ENCODE data around the gene CDK4. TPM values are rescaled to one million over a fixed set of nuclear protein-coding genes. Genes with fewer than 3 reads are reported as not detected.
A peak's percentile ranks its signal among the peaks of the same experiment; 100 is the strongest.

The CDK4 gene
- total RNA-seq, 4 donors from 2014 or later = 79.1 to 156 (median 99.0) TPM

GRCh38 chr12:57730336-57731067 is 21.6 kb downstream of the CDK4 start:
- TF ChIP-seq, protein P1, sequence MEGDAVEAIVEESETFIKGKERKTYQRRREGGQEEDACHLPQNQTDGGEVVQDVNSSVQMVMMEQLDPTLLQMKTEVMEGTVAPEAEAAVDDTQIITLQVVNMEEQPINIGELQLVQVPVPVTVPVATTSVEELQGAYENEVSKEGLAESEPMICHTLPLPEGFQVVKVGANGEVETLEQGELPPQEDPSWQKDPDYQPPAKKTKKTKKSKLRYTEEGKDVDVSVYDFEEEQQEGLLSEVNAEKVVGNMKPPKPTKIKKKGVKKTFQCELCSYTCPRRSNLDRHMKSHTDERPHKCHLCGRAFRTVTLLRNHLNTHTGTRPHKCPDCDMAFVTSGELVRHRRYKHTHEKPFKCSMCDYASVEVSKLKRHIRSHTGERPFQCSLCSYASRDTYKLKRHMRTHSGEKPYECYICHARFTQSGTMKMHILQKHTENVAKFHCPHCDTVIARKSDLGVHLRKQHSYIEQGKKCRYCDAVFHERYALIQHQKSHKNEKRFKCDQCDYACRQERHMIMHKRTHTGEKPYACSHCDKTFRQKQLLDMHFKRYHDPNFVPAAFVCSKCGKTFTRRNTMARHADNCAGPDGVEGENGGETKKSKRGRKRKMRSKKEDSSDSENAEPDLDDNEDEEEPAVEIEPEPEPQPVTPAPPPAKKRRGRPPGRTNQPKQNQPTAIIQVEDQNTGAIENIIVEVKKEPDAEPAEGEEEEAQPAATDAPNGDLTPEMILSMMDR (IDR thresholded peaks at IDR 0.05) = no peak
- TF ChIP-seq EP300 (IDR thresholded peaks at IDR 0.05) = no peak
- TF ChIP-seq POLR2A (IDR thresholded peaks at IDR 0.05) = no peak
- Histone ChIP-seq H3K4me3 (no peak overlapping the region), H3K36me3 (no peaks in the 10 kb centered on the region), H3K4me1 (peaks cover 0 to 20% (median 0%) of the 10 kb centered on the region in 4 donors), H3K9me3 (no peaks in the 10 kb centered on the region), H3K27me3 (peaks cover 3 to 33% of the 10 kb centered on the region in 2 donors), H3K27ac (no peak overlapping the region)
- 76 to 77% methylated on average over 13 of the region's 13 CpGs for WGBS, 2 donors
- no peak for DNase-seq (ENCODE audit: low spot score in 2 of 2)

GRCh38 chr12:57729321-57729844 is 22.7 kb downstream of the CDK4 start:
- TF ChIP-seq EP300 (IDR thresholded peaks at IDR 0.05) (no peak), POLR2A (IDR thresholded peaks at IDR 0.05) (no peak)
- TF ChIP-seq, protein P1 (IDR thresholded peaks at IDR 0.05) = no peak
- Histone ChIP-seq H3K9me3 (no peaks in the 10 kb centered on the region), H3K4me1 (peaks cover 0 to 19% (median 0%) of the 10 kb centered on the region in 4 donors), H3K27me3 (peaks cover 0 to 22% of the 10 kb centered on the region in 2 donors), H3K4me3 (no peak overlapping the region), H3K36me3 (no peaks in the 10 kb centered on the region), H3K27ac (no peak overlapping the region)
- no peak for DNase-seq (ENCODE audit: low spot score in 2 of 2)
- WGBS, 2 donors = 47 to 51% methylated on average over 5 of the region's 5 CpGs

- H3K4me1 ChIP-seq = peaks cover 0 to 22% (median 0%) of the 10 kb centered on the region in 4 donors
- H3K27me3 ChIP-seq = peaks cover 0 to 15% of the 10 kb centered on the region in 2 donors
- no peaks in the 10 kb centered on the region for H3K9me3 ChIP-seq
- H3K36me3 ChIP-seq = no peaks in the 10 kb centered on the region
- DNase-seq (ENCODE audit: low spot score in 2 of 2) = no peak
- 62 to 71% methylated on average over 20 to 21 of the region's 21 CpGs for WGBS, 2 donors
- H3K4me3 ChIP-seq = no peak overlapping the region
- TF ChIP-seq EP300 (IDR thresholded peaks at IDR 0.05) = no peak
- TF ChIP-seq, protein P1 (IDR thresholded peaks at IDR 0.05) = no peak
- TF ChIP-seq POLR2A (IDR thresholded peaks at IDR 0.05) = no peak
- H3K27ac ChIP-seq = no peak overlapping the region
These were observed 24.2 kb downstream of the CDK4 start for GRCh38 chr12:57727758-57728395.

DNA sequence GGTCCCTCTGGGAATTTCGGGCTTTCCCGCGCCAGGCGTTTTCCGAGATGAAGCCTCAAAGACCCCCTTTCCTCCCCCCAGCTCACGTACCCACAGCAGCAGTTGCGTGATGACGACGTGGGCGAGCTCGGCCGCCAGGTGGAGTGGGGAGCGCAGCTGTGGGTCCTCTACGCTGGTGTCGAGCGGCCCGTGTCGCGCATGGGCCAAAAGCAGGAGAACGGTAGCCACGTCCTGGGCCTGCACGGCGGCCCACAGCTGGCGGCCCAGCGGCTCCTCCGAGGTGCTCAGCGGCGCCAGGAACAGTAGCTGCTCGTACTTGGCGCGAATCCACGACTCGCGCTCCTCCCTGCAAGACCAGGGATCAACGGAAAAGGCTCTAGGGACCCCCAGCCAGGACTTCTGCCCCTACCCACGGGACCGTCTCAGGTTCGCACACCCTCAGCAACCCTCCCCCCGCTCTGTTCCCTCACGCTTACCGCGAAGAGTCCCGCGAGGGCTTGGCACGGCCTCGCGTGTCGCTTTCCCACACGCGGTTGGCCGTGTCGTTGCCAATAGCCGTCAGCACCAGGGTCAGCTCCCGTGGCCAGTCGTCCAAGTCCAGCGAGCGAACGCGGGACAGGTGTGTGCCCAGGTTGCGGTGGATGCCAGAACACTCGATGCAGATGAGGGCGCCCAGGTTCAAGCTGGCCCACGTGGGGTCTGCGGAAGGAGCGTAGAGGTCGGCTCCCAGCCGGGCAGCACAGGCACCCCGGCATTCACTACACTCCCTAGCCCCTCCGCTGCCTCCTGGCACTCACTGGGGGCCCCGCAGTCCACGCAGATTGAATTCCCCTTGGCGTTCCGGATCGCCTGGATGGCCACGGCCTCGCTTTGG is 25.0 kb downstream of the CDK4 start:
- TF ChIP-seq, protein P1 (IDR thresholded peaks at IDR 0.05) = peak in 3 of 5 experiments; percentile 17 to 28 (median 17)
- TF ChIP-seq EP300 (IDR thresholded peaks at IDR 0.05) (peak in 1 of 2 donors; percentile 7), POLR2A (IDR thresholded peaks at IDR 0.05) (no peak)
- WGBS, 2 donors = 33 to 39% methylated on average over 38 to 63 of the region's 76 CpGs
- no peaks in the 10 kb centered on the region for H3K9me3 ChIP-seq
- H3K27ac ChIP-seq = peak overlapping the region in 2 of 4 donors; percentile 42 to 66
- H3K4me1 ChIP-seq = peaks cover 0 to 22% (median 0%) of the 10 kb centered on the region in 4 donors
- peaks cover 0 to 2% (median 0%) of the 10 kb centered on the region in 3 donors for H3K36me3 ChIP-seq
- no peak for DNase-seq (ENCODE audit: low spot score in 2 of 2)
- H3K27me3 ChIP-seq = peaks cover 0 to 7% of the 10 kb centered on the region in 2 donors
- H3K4me3 ChIP-seq = peak overlapping the region; percentile 49 to 76 (median 54)

Data from tibial nerve (tissue), 4 donors.